SU-DHL-6 (cell line): Measurements from ENCODE around the gene ALS2CL.

Experiments
- H2AFZ ChIP-seq: fragments of 200-600 bp; sonication (generic); 2 replicates; pipeline ENCODE4 v1.6.1; 2014; ENCODE audit warnings: low read depth, mild to moderate bottlenecking, moderate library complexity, mixed read lengths, antibody characterized with exemption, low read length; ENCODE audit not compliant: severe bottlenecking
- H3F3A ChIP-seq: fragments of 200-600 bp; shearing (Covaris generic); 2 replicates; pipeline ENCODE4 v1.6.0; 2016; ENCODE audit warnings: antibody characterized with exemption, mild to moderate bottlenecking; ENCODE audit not compliant: insufficient read depth
- H3K27ac ChIP-seq: fragments of 200-600 bp; sonication (generic); 2 replicates; pipeline ENCODE4 v1.5.1; 2016; ENCODE audit warnings: low read depth, mild to moderate bottlenecking, low read length, moderate library complexity, mixed read lengths
- H3K27me3 ChIP-seq: fragments of 200-600 bp; sonication (generic), shearing (Covaris generic); 2 replicates; pipeline ENCODE4 v1.6.0; 2014; ENCODE audit warnings: mild to moderate bottlenecking, low read length
- H3K36me3 ChIP-seq: fragments of 200-600 bp; sonication (generic); 2 replicates; pipeline ENCODE4 v1.6.1; 2014; ENCODE audit warnings: mild to moderate bottlenecking, low read length, mixed read lengths
- H3K4me2 ChIP-seq: fragments of 300-600, 200-600 bp; shearing (Covaris generic), sonication (generic); 2 replicates; pipeline ENCODE4 v1.6.0; 2014; ENCODE audit warnings: low read length, low read depth, mild to moderate bottlenecking; ENCODE audit not compliant: poor library complexity, severe bottlenecking
- H3K4me3 ChIP-seq: fragments of 200-600 bp; sonication (generic); 2 replicates; pipeline ENCODE4 v1.5.1; 2014; ENCODE audit warnings: antibody characterized with exemption, low read length, mild to moderate bottlenecking, mixed read lengths; ENCODE audit not compliant: insufficient read depth, poor library complexity, severe bottlenecking
- H3K79me2 ChIP-seq: fragments of 200-600 bp; sonication (generic); 2 replicates; pipeline ENCODE4 v1.6.1; 2014; ENCODE audit warnings: mild to moderate bottlenecking, low read length, moderate library complexity; ENCODE audit not compliant: insufficient read depth
- H3K9ac ChIP-seq: fragments of 200-600 bp; sonication (generic); 2 replicates; pipeline ENCODE4 v1.7.0; 2014; ENCODE audit warnings: mild to moderate bottlenecking, low read length
- H3K9me2 ChIP-seq: fragments of 200-600 bp; sonication (generic); replicated peaks from 2 replicates; pipeline ENCODE4 v1.6.1; 2014; ENCODE audit warnings: low read length; ENCODE audit not compliant: insufficient read depth
- H3K9me3 ChIP-seq: fragments of 200-600 bp; sonication (generic); 2 replicates; pipeline ENCODE4 v1.6.1; 2014; ENCODE audit warnings: low read length, mixed read lengths; ENCODE audit not compliant: insufficient read depth
- H4K20me1 ChIP-seq: fragments of 200-600 bp; sonication (generic); 2 replicates; pipeline ENCODE4 v1.6.1; 2014; ENCODE audit warnings: low read depth, mild to moderate bottlenecking, antibody characterized with exemption, low read length, moderate library complexity, mixed read lengths
- EZH2phosphoT487 ChIP-seq: fragments of 200-600 bp; sonication (generic), shearing (Covaris generic); conservative IDR thresholded peaks from 2 replicates; pipeline ENCODE4 v1.6.1; 2018; ENCODE audit warnings: mild to moderate bottlenecking, antibody characterized with exemption, low read length, moderate library complexity, mixed read lengths
- TF ChIP-seq, protein P1 (sequence below): fragments of 200-600 bp; sonication (generic); IDR thresholded peaks from one replicate; pipeline ENCODE4 v1.5.1; 2017; ENCODE audit warnings: antibody characterized with exemption, mild to moderate bottlenecking, low read length, moderate library complexity; ENCODE audit not compliant: insufficient read depth, poor library complexity, severe bottlenecking

ALS2CL gene

GRCh38 chr3:46665763-46666452, 27.6 kb downstream of the ALS2CL start:
- H3F3A ChIP-seq: no peaks in the 10 kb centered on the region
- H2AFZ ChIP-seq: no peak overlapping the region
- no peaks in the 10 kb centered on the region for H3K36me3 ChIP-seq
- no peaks in the 10 kb centered on the region for H3K27me3 ChIP-seq
- no peak overlapping the region for H3K4me2 ChIP-seq
- no peak overlapping the region for H3K27ac ChIP-seq
- H3K79me2 ChIP-seq: no peaks in the 10 kb centered on the region
- no peaks in the 10 kb centered on the region for H3K9me2 ChIP-seq
- H3K9me3 ChIP-seq: no peaks in the 10 kb centered on the region
- TF ChIP-seq, protein P1, sequence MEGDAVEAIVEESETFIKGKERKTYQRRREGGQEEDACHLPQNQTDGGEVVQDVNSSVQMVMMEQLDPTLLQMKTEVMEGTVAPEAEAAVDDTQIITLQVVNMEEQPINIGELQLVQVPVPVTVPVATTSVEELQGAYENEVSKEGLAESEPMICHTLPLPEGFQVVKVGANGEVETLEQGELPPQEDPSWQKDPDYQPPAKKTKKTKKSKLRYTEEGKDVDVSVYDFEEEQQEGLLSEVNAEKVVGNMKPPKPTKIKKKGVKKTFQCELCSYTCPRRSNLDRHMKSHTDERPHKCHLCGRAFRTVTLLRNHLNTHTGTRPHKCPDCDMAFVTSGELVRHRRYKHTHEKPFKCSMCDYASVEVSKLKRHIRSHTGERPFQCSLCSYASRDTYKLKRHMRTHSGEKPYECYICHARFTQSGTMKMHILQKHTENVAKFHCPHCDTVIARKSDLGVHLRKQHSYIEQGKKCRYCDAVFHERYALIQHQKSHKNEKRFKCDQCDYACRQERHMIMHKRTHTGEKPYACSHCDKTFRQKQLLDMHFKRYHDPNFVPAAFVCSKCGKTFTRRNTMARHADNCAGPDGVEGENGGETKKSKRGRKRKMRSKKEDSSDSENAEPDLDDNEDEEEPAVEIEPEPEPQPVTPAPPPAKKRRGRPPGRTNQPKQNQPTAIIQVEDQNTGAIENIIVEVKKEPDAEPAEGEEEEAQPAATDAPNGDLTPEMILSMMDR: no peak
- TF ChIP-seq EZH2phosphoT487: no peak
- H3K4me3 ChIP-seq: no peak overlapping the region
- no peak overlapping the region for H3K9ac ChIP-seq
- H4K20me1 ChIP-seq: no peaks in the 10 kb centered on the region

DNA sequence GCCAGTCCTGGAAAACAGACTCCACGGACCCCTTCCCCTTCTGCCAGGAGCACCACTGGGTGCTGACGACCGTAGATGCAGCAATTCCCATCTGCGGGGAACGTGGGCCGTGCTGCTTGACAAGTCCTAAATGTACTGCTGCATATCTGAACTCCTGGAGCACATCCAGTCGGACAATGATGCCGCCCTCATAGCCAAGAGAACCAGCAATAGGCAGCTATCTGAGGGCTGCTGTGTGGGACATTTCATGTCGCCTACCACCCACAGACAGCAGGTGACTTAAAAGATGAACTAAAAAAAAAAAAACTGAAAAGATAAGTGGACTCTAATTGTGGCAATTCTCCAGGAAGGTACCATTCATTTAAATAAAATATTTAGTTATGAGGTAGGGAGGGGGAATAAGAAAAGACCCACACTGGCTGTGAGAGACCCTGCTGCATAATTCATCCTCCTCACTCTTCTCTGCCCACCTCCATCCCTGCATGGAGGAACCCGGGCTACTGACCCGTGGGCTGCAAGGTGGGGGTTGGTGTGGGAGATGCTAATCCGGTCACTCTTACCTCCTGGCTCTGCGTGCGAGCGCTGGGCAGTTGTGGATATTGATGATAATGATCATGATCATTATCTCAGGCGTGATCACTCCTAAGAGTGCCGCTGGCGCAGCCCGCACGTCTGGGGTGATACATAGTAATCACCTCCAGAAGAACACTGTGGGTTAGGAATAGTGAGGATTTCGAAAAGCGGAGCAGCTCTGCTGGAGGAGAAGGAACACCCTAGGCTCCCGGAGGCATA, 28.3 kb downstream of the ALS2CL start:
- H3K9me2 ChIP-seq: no peaks in the 10 kb centered on the region
- no peaks in the 10 kb centered on the region for H3K36me3 ChIP-seq
- no peak overlapping the region for H3K9ac ChIP-seq
- no peaks in the 10 kb centered on the region for H3K27me3 ChIP-seq
- no peak overlapping the region for H3K4me2 ChIP-seq
- H3K27ac ChIP-seq: no peak overlapping the region
- no peak overlapping the region for H2AFZ ChIP-seq
- H3F3A ChIP-seq: no peaks in the 10 kb centered on the region
- TF ChIP-seq EZH2phosphoT487: no peak
- TF ChIP-seq, protein P1: no peak
- H3K79me2 ChIP-seq: no peaks in the 10 kb centered on the region
- no peaks in the 10 kb centered on the region for H4K20me1 ChIP-seq
- H3K9me3 ChIP-seq: no peaks in the 10 kb centered on the region
- no peak overlapping the region for H3K4me3 ChIP-seq

GRCh38 chr3:46664188-46664970, 29.1 kb downstream of the ALS2CL start:
- Histone ChIP-seq H3K4me3 (no peak overlapping the region), H3K79me2 (no peaks in the 10 kb centered on the region), H3K9me3 (no peaks in the 10 kb centered on the region), H3K9me2 (no peaks in the 10 kb centered on the region), H3K27me3 (no peaks in the 10 kb centered on the region), H3F3A (no peaks in the 10 kb centered on the region), H3K36me3 (no peaks in the 10 kb centered on the region), H3K4me2 (no peak overlapping the region), H4K20me1 (no peaks in the 10 kb centered on the region), H3K9ac (no peak overlapping the region), H2AFZ (no peak overlapping the region), H3K27ac (no peak overlapping the region)
- TF ChIP-seq, protein P1: no peak
- no peak for TF ChIP-seq EZH2phosphoT487
